HepG2 (cell line): ENCODE data around the gene DDHD1. TPM values are rescaled to one million over a fixed set of nuclear protein-coding genes. Genes with fewer than 3 reads are reported as not detected.

Experiments
- ATAC-seq: fragments of 200-7000 bp; cut with Tn5 transposase; 3 replicates; pipeline ENCODE4 v1.9.1; 2020; ENCODE audit warnings: mild to moderate bottlenecking, moderate library complexity
- BruUV-seq: library from RNA; stranded (reverse); fragments of 400-500 nt; replicated peaks from 2 replicates; lab custom pipeline; 2021; lab: Mats Ljungman, UMichigan
- CTCF ChIA-PET: fragments of 300-600 bp; formaldehyde crosslinking; extraction: SDS; loops from one replicate; lab custom pipeline; 2021; ENCODE audit warnings: low total read pairs, inconsistent platforms, low intra/inter-chr PET ratio; lab: Yijun Ruan, JAX
- POLR2A ChIA-PET: fragments of 350-600 bp; sonication (Branson Sonifier 250); formaldehyde crosslinking; loops from one replicate; lab custom pipeline; 2020; ENCODE audit warnings: antibody characterized with exemption, inconsistent platforms; lab: Yijun Ruan, JAX
- DNase-seq: peaks from one replicate; pipeline ENCODE4 v3.0.0-alpha.2; 2015; ENCODE audit warnings: low spot score
- FAIRE-seq: peaks from 3 replicates; lab custom pipeline; 2011; peaks lifted over from hg19 to GRCh38; lab: Jason Lieb, UNC
- H2AFZ ChIP-seq: one replicate; pipeline ENCODE4 v1.6.1; 2011; ENCODE audit warnings: low read length, inconsistent platforms
- H3K27ac ChIP-seq: fragments of 300-600 bp; 3 replicates; pipeline ENCODE4 v1.8.0; 2011; ENCODE audit warnings: mixed run types, mild to moderate bottlenecking, mixed read lengths, low read length, inconsistent platforms; ENCODE audit not compliant: insufficient read depth; ENCODE audit errors: extremely low read length
- H3K27me3 ChIP-seq, 2 experiments: fragments of 200-600 bp in 1 of 2; 2 replicates in 1 of 2; 3 replicates in 1 of 2; pipeline versions ENCODE4 v1.6.0 to v1.8.0; 2011; ENCODE audit warnings: low read length in 2 of 2, mild to moderate bottlenecking in 2 of 2, moderate library complexity in 2 of 2, inconsistent platforms in 1 of 2; ENCODE audit not compliant: insufficient read depth in 2 of 2, control insufficient read depth in 1 of 2
- H3K36me3 ChIP-seq, 2 experiments: fragments of 200-600 bp in 1 of 2; replicated peaks in 1 of 2; 2 replicates in 1 of 2; 3 replicates in 1 of 2; pipeline versions ENCODE4 v1.5.1 to v1.8.0; 2011; ENCODE audit warnings: low read length in 2 of 2, inconsistent platforms in 1 of 2; ENCODE audit not compliant: insufficient read depth in 2 of 2, control insufficient read depth in 1 of 2
- H3K4me1 ChIP-seq: 2 replicates; pipeline ENCODE4 v1.5.1; 2012; ENCODE audit warnings: low read length, inconsistent platforms; ENCODE audit not compliant: insufficient read depth
- H3K4me2 ChIP-seq: 2 replicates; pipeline ENCODE4 v1.6.0; 2011; ENCODE audit warnings: low read depth, low read length, inconsistent platforms
- H3K4me3 ChIP-seq, 3 experiments: fragments of 200-600 bp in 1 of 3; sonication (generic), shearing (Covaris generic) in 1 of 3; replicated peaks in 1 of 3; 2 replicates each; pipeline ENCODE4 v1.5.1; 2011 to 2016; ENCODE audit warnings: low read length in 3 of 3, inconsistent platforms in 2 of 3, low read depth in 2 of 3, mild to moderate bottlenecking in 2 of 3, control low read depth in 1 of 3, mixed read lengths in 1 of 3; ENCODE audit not compliant: insufficient read depth in 1 of 3
- H3K79me2 ChIP-seq: one replicate; pipeline ENCODE4 v1.6.1; 2011; ENCODE audit warnings: low read length, inconsistent platforms; ENCODE audit not compliant: insufficient read depth
- H3K9ac ChIP-seq: 2 replicates; pipeline ENCODE4 v1.6.0; 2011; ENCODE audit warnings: mild to moderate bottlenecking, low read depth, low read length, inconsistent platforms; ENCODE audit not compliant: insufficient read depth
- H3K9me3 ChIP-seq: 2 replicates; pipeline ENCODE4 v1.5.1; 2012; ENCODE audit warnings: mild to moderate bottlenecking, low read length
- H4K20me1 ChIP-seq: 2 replicates; pipeline ENCODE4 v1.6.0; 2011; ENCODE audit warnings: inconsistent platforms, mild to moderate bottlenecking, low read length, moderate library complexity; ENCODE audit not compliant: insufficient read depth
- CEBPB ChIP-seq: IDR thresholded peaks from 2 replicates; pipeline ENCODE4 v1.6.1; 2011; ENCODE audit warnings: low read depth, low read length, improper control_type of control experiment, borderline replicate concordance
- EP300 ChIP-seq, 3 experiments: sonication (generic) in 1 of 3; formaldehyde crosslinking in 1 of 3; IDR thresholded peaks; 2 replicates each; pipeline versions ENCODE4 v1.5.1 to v1.6.1; 2011 to 2020; ENCODE audit warnings: low read depth in 2 of 3, low read length in 2 of 3, borderline replicate concordance in 1 of 3, improper control_type of control experiment in 1 of 3, mild to moderate bottlenecking in 1 of 3, missing genetic modification reagents in 1 of 3, moderate library complexity in 1 of 3
- FOXA3 ChIP-seq: IDR thresholded peaks from 2 replicates; pipeline ENCODE4 v1.6.1; 2016; ENCODE audit warnings: missing genetic modification reagents, missing compliant biosample characterization
- FOXP1 ChIP-seq, 2 experiments: fragments of 450-650 bp in 1 of 2; IDR thresholded peaks; 2 replicates each; pipeline ENCODE4 v1.6.1; 2017 to 2018; ENCODE audit warnings: antibody characterized with exemption in 1 of 2
- NCOA2 ChIP-seq: sonication (generic); formaldehyde crosslinking; IDR thresholded peaks from 2 replicates; pipeline ENCODE4 v1.8.0; 2022; ENCODE audit warnings: inconsistent platforms
- ZMAT3 ChIP-seq: sonication (generic); formaldehyde crosslinking; conservative IDR thresholded peaks from 2 replicates; pipeline ENCODE4 v1.7.0; 2021; ENCODE audit warnings: missing genetic modification reagents
- WGBS: methylation state at CpG from one replicate; pipeline ENCODE4 v1.1.6; 2017; ENCODE audit warnings: low lambda C conversion rate; 5-methylcytosine and 5-hydroxymethylcytosine counted together
- in situ Hi-C: cut with HindIII; loops from 2 replicates; pipeline ENCODE4 v1.10.0; 2017; ENCODE audit warnings: low pct_unique_long_range_greater_than_20kb; ENCODE audit not compliant: extremely low pct_ligation_motif_present
- intact Hi-C: fragments of 100-400 bp; cut with micrococcal nuclease; formaldehyde crosslinking; loops from one replicate; pipeline ENCODE4 v1.10.0; 2022; ENCODE audit not compliant: unreplicated experiment
- polyA plus RNA-seq, 8 experiments: library from polyadenylated mRNA; depleted of rRNA in 3 of 8; stranded (reverse) in 7 of 8; unstranded in 1 of 8; fragments of >200 nt; fragmentation: Illumina TruSeq in 4 of 8; extraction: Trizol in 4 of 8; gene quantifications; 2 replicates each; pipeline versions ENCODE4 v1.2.1 to v1.2.3, GENCODE V29; 2011 to 2016; ENCODE audit warnings: low read depth in 4 of 8, missing spikeins in 1 of 8, mixed read lengths in 1 of 8; ENCODE audit not compliant: insufficient read depth in 1 of 8
- total RNA-seq, 5 experiments: library from RNA; depleted of rRNA; stranded (reverse); fragments of >200 nt; fragmentation: Illumina TruSeq; extraction: Trizol; gene quantifications; 2 replicates each; pipeline ENCODE4 v1.2.3, GENCODE V29; 2016; ENCODE audit warnings: low read depth in 1 of 5
- TF ChIP-seq, protein P1 (sequence below): IDR thresholded peaks from 2 replicates; pipeline ENCODE4 v1.6.1; 2012; ENCODE audit warnings: low read depth, low read length, improper control_type of control experiment
- TF ChIP-seq, protein P2 (sequence below): sonication (generic); formaldehyde crosslinking; IDR thresholded peaks from 2 replicates; pipeline ENCODE4 v1.9.0; 2022; ENCODE audit warnings: missing genetic modification reagents, mild to moderate bottlenecking, borderline replicate concordance

The DDHD1 gene
- total and polyA plus RNA-seq, 2 of the 13 experiments (the other 11 are each of a cell fraction or from before 2014, with no cell fraction given), result 4.6 to 8.3 TPM

DNA sequence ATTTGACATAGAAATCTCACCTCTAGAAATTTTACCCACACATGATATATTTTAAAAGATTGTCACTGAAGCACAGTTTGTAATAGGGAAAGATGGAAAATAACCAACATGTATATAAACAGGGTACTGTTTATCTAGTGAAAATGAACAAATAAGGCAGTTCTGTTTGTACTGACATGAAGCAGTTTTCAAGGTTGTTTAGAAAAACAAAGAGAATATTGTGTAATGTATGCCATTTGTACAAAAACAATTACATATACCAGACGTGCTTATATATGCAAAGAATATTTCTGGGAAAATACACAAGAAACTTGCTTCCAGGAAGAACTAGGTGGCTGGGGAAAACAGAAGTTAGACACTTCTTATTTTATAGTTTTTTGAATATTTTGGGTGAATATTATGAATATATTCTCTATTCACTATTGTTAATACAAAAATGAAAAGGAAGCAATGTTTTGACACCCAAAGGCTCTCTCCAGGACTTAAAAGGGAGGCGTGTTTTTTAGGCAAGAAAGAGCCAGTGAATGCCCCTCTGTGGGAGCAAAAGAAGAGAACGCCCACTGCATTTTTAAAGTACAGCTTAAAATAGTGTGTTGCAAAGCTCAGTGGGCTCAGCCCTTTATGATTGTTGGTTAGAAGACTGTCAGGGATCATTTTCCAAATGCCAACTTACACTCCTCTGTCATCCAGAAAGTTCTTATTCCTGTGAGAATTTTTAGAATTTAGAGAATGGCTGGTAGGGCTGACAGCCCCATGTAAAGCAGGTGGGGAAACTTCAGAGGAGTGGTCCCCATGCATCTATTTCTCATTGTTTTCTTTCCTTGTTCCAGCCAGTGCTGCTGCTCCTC lies 142.7 kb downstream of the DDHD1 start:
- BruUV-seq, result no TSS peak
- intact Hi-C loops (no loop called here), in situ Hi-C loops (no loop called here)
- Histone ChIP-seq H3K27me3 (no peaks in the 10 kb centered on the region; a peak in 1 of 5 replicates), H3K36me3 (no peaks in the 10 kb centered on the region), H3K4me1 (peaks cover 19% of the 10 kb centered on the region), H3K4me3 (peak overlapping the region in 1 of 3 experiments; percentile 28; a peak in 1 of 6 replicates), H3K27ac (no peak overlapping the region), H4K20me1 (no peaks in the 10 kb centered on the region), H3K4me2 (peak overlapping the region; percentile 59), H3K9me3 (no peaks in the 10 kb centered on the region), H3K79me2 (no peaks in the 10 kb centered on the region), H3K9ac (no peak overlapping the region), H2AFZ (no peak overlapping the region)
- WGBS, result 8% methylated on average over 3 of the region's 3 CpGs
- TF ChIP-seq, protein P1, sequence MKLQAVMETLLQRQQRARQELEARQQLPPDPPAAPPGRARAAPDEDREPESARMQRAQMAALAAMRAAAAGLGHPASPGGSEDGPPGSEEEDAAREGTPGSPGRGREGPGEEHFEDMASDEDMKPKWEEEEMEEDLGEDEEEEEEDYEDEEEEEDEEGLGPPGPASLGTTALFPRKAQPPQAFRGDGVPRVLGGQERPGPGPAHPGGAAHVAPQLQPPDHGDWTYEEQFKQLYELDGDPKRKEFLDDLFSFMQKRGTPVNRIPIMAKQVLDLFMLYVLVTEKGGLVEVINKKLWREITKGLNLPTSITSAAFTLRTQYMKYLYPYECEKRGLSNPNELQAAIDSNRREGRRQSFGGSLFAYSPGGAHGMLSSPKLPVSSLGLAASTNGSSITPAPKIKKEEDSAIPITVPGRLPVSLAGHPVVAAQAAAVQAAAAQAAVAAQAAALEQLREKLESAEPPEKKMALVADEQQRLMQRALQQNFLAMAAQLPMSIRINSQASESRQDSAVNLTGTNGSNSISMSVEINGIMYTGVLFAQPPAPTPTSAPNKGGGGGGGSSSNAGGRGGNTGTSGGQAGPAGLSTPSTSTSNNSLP, result peak; percentile 9; the same call in 1 of the 2 replicates
- TF ChIP-seq, protein P2, sequence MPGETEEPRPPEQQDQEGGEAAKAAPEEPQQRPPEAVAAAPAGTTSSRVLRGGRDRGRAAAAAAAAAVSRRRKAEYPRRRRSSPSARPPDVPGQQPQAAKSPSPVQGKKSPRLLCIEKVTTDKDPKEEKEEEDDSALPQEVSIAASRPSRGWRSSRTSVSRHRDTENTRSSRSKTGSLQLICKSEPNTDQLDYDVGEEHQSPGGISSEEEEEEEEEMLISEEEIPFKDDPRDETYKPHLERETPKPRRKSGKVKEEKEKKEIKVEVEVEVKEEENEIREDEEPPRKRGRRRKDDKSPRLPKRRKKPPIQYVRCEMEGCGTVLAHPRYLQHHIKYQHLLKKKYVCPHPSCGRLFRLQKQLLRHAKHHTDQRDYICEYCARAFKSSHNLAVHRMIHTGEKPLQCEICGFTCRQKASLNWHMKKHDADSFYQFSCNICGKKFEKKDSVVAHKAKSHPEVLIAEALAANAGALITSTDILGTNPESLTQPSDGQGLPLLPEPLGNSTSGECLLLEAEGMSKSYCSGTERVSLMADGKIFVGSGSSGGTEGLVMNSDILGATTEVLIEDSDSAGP (CRISPR knock-in tag), result no peak
- no peak for TF ChIP-seq ZMAT3 (CRISPR knock-in tag)
- peak; percentile 66; the same call in 1 of the 2 replicates for TF ChIP-seq CEBPB
- TF ChIP-seq NCOA2 (CRISPR knock-in tag), result peak; percentile 16; the same call in 1 of the 2 replicates
- peak; percentile 49; the same call in 1 of the 2 replicates for TF ChIP-seq FOXA3 (CRISPR knock-in tag)
- TF ChIP-seq FOXP1 (IDR thresholded peaks at IDR 0.05), result no peak
- peak; percentile 44; the same call in 1 of the 2 replicates for TF ChIP-seq FOXP1 (CRISPR knock-in tag; IDR thresholded peaks at IDR 0.05)
- TF ChIP-seq EP300 (IDR thresholded peaks at IDR 0.05; ENCODE audit: low read depth in 2 of 2, low read length in 2 of 2), result peak in 1 of 2 experiments; percentile 34; a peak in 1 of 4 replicates
- TF ChIP-seq EP300 (CRISPR knock-in tag; IDR thresholded peaks at IDR 0.05; ENCODE audit: borderline replicate concordance), result no peak
- ATAC-seq (no peak), FAIRE-seq (no peak), DNase-seq (no peak)
- CTCF ChIA-PET, result no interaction called here
- POLR2A ChIA-PET, result no interaction called here
